PFSK-1 (cell line): ENCODE data around the gene RIPOR3.

Experiments used
- POLR2AphosphoS5 ChIP-seq: IDR thresholded peaks from 2 replicates; pipeline ENCODE4 v1.6.1; 2012; ENCODE audit warnings: low read depth, mild to moderate bottlenecking, control low read depth, low read length, moderate library complexity
- SIN3A ChIP-seq: IDR thresholded peaks from 2 replicates; pipeline ENCODE4 v1.6.1; 2012; ENCODE audit warnings: mild to moderate bottlenecking, low read length, moderate library complexity, borderline replicate concordance; ENCODE audit not compliant: insufficient read depth
- TAF1 ChIP-seq: IDR thresholded peaks from 2 replicates; pipeline ENCODE4 v1.6.1; 2012; ENCODE audit warnings: low read length, control low read depth, borderline replicate concordance; ENCODE audit not compliant: insufficient read depth
- TF ChIP-seq, protein P1 (sequence below), 2 experiments: IDR thresholded peaks; 2 replicates each; pipeline versions ENCODE4 v1.6.1 to v1.8.0; 2011 to 2012; ENCODE audit warnings: low read depth in 2 of 2, low read length in 2 of 2, control low read depth in 1 of 2, inconsistent platforms in 1 of 2, mild to moderate bottlenecking in 1 of 2, moderate library complexity in 1 of 2; ENCODE audit not compliant: insufficient read depth in 1 of 2

DNA sequence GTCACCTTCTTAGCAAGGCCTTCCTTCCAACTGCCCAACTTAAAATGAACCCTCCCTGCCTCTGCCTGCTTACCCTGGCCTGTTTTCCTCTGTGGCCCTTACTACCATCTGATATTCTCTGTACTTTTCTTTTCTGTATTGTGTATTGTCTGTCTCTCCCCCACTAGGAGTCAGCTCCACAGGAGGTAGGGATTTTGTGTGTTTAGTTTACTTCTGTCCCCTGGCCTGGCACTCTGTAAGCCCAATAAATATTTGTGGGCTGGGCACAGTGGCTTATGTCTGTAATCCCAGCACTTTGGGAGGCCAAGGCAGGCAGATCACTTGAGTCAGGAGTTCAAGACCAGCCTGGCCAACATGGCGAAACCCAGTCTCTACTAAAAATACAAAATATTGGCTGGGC lies 72.8 kb downstream of the RIPOR3 start:
- TF ChIP-seq SIN3A = no peak
- TF ChIP-seq, protein P1, sequence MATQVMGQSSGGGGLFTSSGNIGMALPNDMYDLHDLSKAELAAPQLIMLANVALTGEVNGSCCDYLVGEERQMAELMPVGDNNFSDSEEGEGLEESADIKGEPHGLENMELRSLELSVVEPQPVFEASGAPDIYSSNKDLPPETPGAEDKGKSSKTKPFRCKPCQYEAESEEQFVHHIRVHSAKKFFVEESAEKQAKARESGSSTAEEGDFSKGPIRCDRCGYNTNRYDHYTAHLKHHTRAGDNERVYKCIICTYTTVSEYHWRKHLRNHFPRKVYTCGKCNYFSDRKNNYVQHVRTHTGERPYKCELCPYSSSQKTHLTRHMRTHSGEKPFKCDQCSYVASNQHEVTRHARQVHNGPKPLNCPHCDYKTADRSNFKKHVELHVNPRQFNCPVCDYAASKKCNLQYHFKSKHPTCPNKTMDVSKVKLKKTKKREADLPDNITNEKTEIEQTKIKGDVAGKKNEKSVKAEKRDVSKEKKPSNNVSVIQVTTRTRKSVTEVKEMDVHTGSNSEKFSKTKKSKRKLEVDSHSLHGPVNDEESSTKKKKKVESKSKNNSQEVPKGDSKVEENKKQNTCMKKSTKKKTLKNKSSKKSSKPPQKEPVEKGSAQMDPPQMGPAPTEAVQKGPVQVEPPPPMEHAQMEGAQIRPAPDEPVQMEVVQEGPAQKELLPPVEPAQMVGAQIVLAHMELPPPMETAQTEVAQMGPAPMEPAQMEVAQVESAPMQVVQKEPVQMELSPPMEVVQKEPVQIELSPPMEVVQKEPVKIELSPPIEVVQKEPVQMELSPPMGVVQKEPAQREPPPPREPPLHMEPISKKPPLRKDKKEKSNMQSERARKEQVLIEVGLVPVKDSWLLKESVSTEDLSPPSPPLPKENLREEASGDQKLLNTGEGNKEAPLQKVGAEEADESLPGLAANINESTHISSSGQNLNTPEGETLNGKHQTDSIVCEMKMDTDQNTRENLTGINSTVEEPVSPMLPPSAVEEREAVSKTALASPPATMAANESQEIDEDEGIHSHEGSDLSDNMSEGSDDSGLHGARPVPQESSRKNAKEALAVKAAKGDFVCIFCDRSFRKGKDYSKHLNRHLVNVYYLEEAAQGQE (IDR thresholded peaks at IDR 0.05; ENCODE audit: insufficient read depth in 1 of 2, low read depth in 2 of 2, low read length in 2 of 2) = no peak
- TF ChIP-seq TAF1 = no peak
- no peak for TF ChIP-seq POLR2AphosphoS5
